HG03139 (cell line): Measurements from ENCODE around the gene LAD1.

ENCODE experiments used
- ATAC-seq: cut with Tn5 transposase; IDR thresholded peaks from one replicate; pipeline ENCODE4 v1.9.1; 2021; ENCODE audit not compliant: unreplicated experiment

The LAD1 gene

GRCh38 chr1:201366696-201367095 lies 32.4 kb downstream of the LAD1 start:
- ATAC-seq, result no peak

GRCh38 chr1:201365251-201365650 lies 33.9 kb downstream of the LAD1 start:
- no peak for ATAC-seq

DNA sequence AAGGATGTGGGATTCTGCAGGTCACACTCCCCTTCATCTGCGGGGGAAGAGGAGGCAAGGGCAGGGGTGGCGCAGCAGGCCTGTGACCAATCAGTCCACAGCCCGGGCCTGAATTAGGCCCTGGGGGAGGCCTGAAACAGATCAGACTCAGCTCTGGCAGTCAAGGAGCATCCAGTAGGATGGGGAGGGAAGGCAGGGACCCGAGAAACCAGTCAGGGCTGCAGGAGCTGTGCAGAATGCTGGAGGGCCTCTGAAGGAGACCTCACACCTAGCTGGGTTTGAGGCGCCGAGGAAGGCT lies 34.4 kb downstream of the LAD1 start:
- ATAC-seq, result no peak

DNA sequence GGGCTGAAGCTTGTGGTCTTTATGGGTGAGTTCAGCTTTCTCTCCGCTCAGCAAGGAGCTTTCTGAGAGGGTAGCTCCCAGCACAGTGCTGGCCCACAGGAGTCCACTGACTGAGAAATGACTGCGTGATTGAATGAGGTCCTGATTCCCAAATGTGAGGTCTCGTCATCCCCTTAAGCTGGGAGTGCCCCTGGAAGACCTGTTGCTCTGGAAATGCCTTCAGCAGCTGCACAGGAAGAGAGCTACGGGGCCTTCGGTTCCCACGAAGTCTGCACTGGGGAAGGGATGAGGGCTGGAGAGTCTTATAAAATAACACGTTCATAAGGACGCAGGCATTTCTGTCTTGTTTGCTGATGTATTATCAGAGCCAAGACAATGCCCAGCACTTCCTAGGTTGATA lies 35.7 kb downstream of the LAD1 start:
- no peak for ATAC-seq

DNA sequence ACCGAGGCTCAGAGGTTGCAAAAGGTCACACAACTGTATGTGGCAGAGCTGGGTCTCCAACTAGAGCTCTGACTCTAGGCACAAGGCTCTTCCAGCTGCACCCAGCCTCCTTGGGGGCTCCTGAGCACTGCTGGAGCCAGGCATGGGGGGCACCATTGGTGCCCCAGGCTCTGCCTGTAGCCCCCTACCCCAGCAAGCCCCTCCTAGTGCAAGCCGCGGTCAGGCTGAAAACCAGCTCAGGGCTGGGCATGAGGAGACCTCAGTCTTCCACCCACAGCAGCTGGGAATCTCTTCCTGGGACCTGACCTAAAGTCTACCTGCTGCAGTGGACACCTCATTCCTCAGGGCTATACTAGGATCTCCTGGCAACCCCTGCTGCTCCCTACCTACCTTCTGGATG lies 36.2 kb downstream of the LAD1 start:
- no peak for ATAC-seq

GRCh38 chr1:201361652-201362504 lies 37.2 kb downstream of the LAD1 start:
- no peak for ATAC-seq

GRCh38 chr1:201360901-201361651 lies 38.0 kb downstream of the LAD1 start:
- ATAC-seq, result no peak

DNA sequence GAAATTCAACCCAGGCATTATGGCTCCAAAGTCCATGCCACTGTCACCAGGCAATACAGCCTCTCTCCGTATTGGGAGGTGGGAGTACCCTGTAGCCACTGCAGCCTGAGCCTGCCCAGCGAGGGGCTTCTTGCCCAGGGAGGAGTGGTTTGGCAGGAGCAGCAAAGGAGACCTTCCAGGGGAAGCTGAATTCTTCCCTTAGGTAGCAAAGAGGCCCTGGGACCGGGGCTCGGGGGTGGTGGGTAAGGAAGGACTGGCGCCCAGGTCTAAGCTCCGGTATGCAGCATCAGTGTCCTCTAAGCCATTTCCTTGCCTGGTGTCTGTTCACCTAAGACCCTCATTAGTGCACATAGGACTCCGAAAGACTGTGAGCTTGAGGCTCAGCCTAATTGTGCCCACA lies 38.6 kb downstream of the LAD1 start:
- no peak for ATAC-seq

DNA sequence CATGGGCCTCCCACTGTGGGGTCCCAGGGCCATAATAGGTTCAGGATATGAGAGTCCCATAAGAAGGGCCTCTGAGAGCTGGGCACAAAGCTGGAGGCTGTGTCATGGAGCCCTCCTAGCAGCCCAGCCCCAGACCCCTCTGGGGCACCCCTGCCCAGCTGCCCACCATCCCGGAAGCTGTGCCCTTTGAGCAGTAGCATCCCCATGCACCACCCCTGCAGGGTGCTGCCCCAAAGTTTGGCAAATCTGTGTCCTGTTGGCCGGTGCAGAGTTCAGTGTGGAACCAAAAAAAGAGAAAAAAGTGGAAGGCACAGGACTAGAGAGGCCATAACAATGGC lies 39.3 kb downstream of the LAD1 start:
- no peak for ATAC-seq

- ATAC-seq, result no peak
Measured at GRCh38 chr1:201359031-201359872, 39.9 kb downstream of the LAD1 start.

- no peak for ATAC-seq
Measured at GRCh38 chr1:201358596-201358995, 40.5 kb downstream of the LAD1 start.

DNA sequence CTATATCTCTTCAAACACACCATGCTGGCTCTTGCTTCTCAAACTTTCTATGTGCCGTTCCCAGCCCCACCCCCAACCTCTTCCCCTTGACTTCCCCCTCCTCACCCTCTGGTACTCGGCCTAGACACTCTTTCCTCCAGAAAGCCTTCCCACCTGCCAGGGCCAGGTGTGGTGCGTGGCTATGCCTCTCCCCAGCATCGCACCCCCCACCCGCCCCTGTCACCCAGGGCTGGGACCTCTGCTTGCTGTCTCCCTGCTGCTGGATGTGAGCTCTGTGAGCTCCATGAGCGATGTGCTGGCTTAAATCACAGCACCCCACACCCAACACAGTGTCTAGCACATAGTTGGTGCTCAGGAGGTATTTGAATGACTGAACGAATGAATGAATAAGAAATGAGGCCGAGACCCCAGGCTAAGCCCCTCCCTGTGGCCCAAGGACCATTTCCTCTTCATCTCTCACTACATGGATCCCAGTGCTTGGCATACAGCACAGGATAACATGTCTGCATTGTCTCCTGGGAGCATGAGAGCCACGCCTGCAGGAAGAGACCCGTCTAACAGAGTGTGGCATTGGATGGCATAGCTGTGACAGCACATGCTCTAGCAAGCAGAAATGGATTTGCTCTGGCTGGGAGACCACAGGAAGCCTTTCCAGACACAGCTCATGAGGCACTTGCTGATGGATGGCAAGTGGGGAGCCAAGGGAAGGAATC lies 41.3 kb downstream of the LAD1 start:
- no peak for ATAC-seq

DNA sequence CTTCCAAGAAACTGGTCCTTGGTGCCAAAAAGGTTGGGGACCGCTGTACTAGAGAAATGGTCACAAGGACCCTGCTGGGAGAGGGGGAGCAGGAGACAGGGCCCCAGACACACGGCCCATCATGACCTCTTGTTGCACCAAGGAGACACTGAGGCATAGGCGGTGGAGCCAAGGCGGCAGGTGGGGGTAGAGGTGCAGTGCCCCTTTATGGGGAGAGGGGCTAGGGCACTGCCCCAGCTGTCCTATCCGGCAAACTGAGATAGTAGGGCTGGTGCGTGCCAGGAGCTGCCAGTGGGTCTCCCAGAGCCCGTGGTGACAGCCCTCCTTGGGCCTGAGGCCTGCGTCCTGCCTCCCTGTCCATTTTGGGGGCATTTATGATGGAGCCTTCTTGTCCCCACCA lies 41.9 kb downstream of the LAD1 start:
- ATAC-seq, result no peak

DNA sequence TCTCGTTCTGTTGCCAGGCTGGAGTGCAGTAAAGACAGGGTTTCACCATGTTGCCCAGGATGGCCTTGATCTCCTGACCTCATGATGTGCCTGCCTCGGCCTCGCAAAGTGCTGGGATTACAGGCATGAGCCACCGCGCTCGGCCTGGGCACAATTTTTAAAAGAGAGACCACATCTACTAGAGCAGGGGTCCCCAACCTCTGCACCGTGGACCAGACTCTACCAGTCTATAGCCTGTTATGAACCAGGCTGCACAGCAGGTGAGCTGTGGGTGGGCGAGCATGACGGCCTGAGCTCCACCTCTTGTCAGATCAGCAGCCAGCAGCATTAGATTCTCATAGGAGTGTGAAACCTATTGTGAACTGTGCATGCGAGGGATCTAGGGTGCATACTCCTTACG lies 42.4 kb downstream of the LAD1 start:
- ATAC-seq, result no peak

DNA sequence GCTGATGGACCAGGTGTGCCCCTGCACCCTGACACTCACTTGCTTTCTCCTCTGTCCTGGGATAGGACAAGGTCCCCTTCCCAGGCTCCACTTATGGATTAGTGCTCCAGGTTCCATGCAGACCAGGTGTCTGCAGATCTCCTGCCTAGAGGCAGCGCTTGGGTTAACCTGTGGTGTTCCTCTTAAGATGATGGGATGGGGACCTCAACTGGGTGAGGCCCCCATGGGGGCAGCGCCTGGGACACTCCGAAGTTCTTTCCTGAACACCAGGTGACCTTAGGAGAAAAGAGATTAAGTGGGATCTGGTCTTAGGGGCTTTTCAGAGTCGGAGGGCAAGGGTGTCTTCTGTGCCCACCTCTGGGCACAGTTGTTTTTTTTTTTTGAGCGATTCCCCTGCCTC lies 42.9 kb downstream of the LAD1 start:
- no peak for ATAC-seq

GRCh38 chr1:201355471-201355870 lies 43.7 kb downstream of the LAD1 start:
- no peak for ATAC-seq

DNA sequence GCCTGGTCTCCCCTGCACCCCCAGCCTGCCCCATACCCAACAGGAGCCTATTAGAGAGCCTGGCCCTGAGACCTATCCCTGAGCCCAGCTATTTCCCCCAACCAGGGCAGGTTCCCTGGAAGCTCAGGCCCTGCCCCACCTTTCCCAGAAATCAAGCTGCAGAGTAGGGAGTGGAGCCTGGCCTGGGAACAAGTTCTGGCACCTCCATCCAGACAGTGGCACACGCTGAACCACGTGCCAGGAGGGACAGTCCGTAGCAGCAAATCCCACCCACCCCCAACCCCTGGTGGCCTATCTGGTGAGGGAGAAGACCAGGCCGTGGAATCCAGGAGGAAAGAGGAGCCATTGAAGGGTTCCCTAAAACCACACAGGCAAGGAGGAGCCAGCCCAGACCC lies 44.2 kb downstream of the LAD1 start:
- ATAC-seq, result no peak

GRCh38 chr1:201354151-201354900 lies 44.8 kb downstream of the LAD1 start:
- ATAC-seq, result no peak

DNA sequence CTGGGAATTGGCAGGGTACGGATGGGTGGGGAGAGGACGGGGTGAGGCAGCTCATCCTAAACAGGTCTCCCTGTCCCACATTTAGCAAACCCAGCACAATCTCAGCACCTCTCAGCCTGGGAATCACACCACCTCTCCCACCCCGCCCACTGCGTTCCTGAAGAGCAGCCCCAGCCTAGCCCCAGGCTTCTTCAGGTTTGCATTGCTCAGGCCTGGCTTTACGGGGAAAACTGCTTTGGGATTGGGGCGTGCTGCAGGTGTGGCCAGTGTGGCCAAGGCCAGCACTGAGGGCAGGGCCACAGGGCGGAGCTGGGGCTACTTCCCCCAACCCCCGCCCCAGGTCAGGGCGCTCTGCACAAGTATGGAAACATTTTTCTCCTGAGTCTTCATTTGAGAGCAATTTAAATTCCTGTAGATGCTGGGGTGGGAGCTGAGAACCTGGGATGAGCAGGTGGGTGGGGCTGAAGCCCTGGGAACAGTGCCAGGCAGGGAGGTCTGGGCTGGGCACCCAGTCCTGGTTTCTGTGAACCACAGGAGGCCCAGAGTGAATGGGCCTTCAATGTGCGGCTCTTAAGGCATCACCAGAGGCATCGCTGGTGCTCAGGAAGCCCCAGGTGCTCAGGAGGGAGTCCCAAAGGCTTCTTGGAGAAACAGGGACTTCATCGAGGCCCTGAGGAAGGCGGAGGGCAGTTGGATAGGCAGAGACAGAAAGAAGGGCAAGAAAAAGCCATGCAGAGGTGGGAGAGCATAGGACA lies 45.8 kb downstream of the LAD1 start:
- no peak for ATAC-seq

- no peak for ATAC-seq
Measured at GRCh38 chr1:201351617-201352016, 47.5 kb downstream of the LAD1 start.
